ENCODE data around the gene SLC44A1.

SLC44A1 gene

DNA sequence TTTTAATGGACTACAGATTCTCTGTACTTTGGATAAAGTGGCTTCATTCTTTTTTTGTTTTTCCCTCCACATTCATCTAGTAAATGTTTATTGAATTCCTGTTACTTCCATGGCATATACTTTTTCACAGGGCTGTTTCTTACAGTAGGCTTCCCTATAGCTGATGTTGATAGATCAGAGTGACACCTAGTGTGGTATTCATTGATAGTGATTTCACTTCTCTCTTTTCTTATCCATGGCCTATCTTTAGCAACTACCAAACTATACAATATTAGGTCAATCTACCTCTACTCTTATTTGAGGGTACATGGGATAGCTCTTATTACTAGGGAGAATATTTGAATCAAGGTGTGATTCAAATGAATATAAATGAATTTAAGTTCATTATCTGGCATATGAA is 239.2 kb downstream of the SLC44A1 start:
- no peak for DNase-seq (ENCODE audit: low read depth)

DNA sequence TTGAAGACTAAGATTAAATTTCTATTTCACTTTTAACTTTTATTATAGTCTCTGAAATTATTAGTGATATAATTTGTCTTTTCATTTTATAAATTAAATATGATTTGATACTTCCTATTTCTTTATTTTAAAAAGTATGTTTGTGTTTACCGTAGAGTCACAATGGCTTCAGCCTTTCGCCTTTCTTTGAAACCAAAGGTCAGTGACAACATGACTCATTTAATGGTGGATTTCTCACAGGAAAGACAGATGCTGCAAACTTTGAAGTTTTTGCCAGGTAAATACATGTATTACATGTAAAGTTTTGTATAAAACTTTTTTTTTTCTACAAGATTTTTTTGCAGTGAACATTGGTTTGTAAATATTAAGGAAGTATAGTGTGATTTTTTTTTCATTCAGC is 239.8 kb downstream of the SLC44A1 start:
- DNase-seq (ENCODE audit: low read depth), result no peak

DNA sequence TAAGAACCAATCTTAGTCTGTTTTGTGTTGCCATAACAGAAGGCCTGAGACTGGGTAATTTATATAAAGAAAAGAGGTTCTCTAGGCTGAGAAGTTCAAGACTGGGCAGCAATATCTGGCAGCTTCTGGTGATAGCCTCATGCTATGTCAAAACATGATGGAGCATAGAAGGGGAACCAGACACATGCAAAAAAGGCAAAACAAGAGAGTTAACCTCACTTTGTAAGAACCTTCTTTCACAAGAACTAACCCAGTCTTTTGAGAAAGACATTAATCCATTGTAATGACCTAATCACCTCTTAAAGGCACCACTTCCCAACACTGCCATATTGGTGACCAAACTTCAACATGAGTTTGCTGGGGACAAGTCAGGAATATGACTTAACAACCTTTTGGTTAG is 240.7 kb downstream of the SLC44A1 start:
- DNase-seq (ENCODE audit: low read depth), result no peak
